ENCODE results near the gene JADE1.

JADE1 gene

GRCh38 chr4:128913228-128913627 lies 103.7 kb downstream of the JADE1 start:
- H3K4me1 ChIP-seq (ENCODE audit: insufficient read depth, low read length): no peaks in the 10 kb centered on the region
- H3K9ac ChIP-seq (ENCODE audit: low read depth, low read length): no peak overlapping the region
- no peaks in the 10 kb centered on the region for H3K9me3 ChIP-seq (ENCODE audit: control insufficient read depth, insufficient read depth, low read length)
- H3K36me3 ChIP-seq (ENCODE audit: insufficient read depth, low read length): no peaks in the 10 kb centered on the region

DNA sequence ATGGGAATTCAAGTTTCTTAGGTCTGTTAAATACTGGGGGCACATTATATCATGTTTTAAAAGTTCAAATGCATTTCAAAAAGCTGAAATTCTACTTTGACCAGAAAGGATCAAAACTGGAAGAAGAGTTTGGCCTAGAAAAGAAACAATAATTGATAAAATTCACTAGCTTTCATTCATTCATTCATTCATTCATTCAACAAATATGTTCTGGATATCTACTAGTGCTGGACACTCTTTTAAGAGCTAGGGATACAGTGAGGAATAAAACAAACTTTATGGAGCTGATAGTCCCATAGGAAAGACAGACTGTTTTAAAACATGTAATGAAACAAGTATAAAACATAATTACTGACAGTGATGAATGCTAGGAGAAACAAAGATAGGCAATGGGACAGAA lies 106.0 kb downstream of the JADE1 start:
- H3K9ac ChIP-seq (ENCODE audit: low read depth, low read length): no peak overlapping the region
- no peaks in the 10 kb centered on the region for H3K36me3 ChIP-seq (ENCODE audit: insufficient read depth, low read length)
- no peaks in the 10 kb centered on the region for H3K4me1 ChIP-seq (ENCODE audit: insufficient read depth, low read length)
- H3K9me3 ChIP-seq (ENCODE audit: control insufficient read depth, insufficient read depth, low read length): no peaks in the 10 kb centered on the region

- H3K4me1 ChIP-seq (ENCODE audit: insufficient read depth, low read length): no peaks in the 10 kb centered on the region
- no peaks in the 10 kb centered on the region for H3K36me3 ChIP-seq (ENCODE audit: insufficient read depth, low read length)
- no peaks in the 10 kb centered on the region for H3K9me3 ChIP-seq (ENCODE audit: control insufficient read depth, insufficient read depth, low read length)
- no peak overlapping the region for H3K9ac ChIP-seq (ENCODE audit: low read depth, low read length)
Observed at GRCh38 chr4:128916832-128917231, 107.3 kb downstream of the JADE1 start.

DNA sequence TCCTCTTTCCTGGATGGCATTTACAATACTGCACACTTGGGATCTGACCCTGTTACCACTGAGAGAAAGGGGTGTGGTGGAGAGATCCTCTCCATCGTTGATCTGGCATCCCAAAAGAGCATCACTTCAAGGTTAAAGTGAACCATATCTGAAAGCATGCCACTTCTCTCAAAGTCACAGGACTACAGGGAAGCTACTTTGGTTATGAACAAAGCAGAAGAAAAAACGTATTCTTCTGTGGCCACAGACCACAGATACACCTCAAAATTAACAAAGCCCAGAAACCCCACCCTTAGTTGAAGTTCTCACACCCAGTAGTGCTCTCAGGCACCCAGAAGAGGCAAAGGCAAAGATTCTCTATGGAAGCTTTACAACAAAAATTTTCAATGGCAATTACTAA lies 108.3 kb downstream of the JADE1 start:
- H3K4me1 ChIP-seq (ENCODE audit: insufficient read depth, low read length): no peaks in the 10 kb centered on the region
- H3K9me3 ChIP-seq (ENCODE audit: control insufficient read depth, insufficient read depth, low read length): no peaks in the 10 kb centered on the region
- no peaks in the 10 kb centered on the region for H3K36me3 ChIP-seq (ENCODE audit: insufficient read depth, low read length)

GRCh38 chr4:128921954-128922353 lies 112.5 kb downstream of the JADE1 start:
- Histone ChIP-seq H3K4me1 (ENCODE audit: insufficient read depth, low read length) (no peaks in the 10 kb centered on the region), H3K9ac (ENCODE audit: low read depth, low read length) (no peak overlapping the region), H3K36me3 (ENCODE audit: insufficient read depth, low read length) (no peaks in the 10 kb centered on the region), H3K9me3 (ENCODE audit: control insufficient read depth, insufficient read depth, low read length) (no peaks in the 10 kb centered on the region)

More for the DNA sequence above, 108.3 kb downstream of the JADE1 start:
- H3K9ac ChIP-seq (ENCODE audit: low read depth, low read length): no peak overlapping the region
